ENCODE measurements around the gene RSBN1L. TPM values are rescaled to one million over a fixed set of nuclear protein-coding genes. Genes with fewer than 3 reads are reported as not detected.

The RSBN1L gene
- total RNA-seq, 1 experiment from 2014 or later, result 18.0 TPM

DNA sequence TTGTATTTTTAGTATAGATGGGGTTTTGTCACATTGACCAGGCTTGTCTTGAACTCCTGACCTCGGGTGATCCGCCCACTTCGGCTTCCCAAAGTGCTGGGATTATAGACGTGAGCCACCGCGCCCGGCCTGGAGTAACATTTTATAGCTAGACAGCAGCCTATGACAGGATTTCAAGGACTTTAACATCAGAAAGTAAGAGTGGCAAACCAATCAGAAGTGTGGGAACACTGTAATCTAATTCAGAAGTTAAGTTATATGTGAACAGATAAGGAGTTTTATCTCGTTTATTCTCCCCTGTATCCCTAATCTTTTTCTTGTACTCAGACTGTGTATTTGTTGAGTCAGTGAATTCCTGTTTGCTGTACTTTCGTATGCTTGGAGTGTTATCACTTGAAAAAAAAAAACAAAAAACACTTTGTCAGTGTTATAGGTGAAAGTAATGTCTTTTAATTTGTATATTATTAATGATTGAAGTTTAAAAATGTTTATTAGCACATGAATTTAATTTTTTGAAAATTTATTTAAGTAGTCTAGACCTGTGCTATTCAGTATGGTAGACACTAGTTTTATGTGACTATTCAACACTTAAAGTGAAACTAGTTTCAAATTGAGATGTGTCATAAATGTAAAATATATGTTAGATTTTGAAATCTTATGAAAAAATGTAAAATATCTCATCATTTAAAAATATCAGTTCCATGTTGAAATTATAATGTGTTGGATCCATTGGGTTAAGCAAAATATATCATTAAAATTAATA, 38.6 kb downstream of the RSBN1L start:
- no peaks in the 10 kb centered on the region for H3K9me3 ChIP-seq (ENCODE audit: control insufficient read depth, insufficient read depth, low read depth, low read length)
- POLR2A ChIA-PET, result interaction anchor here (0.6 kb wide), 1 partner anchor 27 kb away, joined by 3 read pairs; no protein-coding TSS in a partner anchor
- H3K4me1 ChIP-seq (ENCODE audit: control insufficient read depth, insufficient read depth, low read length), result no peaks in the 10 kb centered on the region; the same call in 1 of the 2 replicates
- no peak overlapping the region for H3K4me3 ChIP-seq (ENCODE audit: low read depth in 2 of 2, low read length in 2 of 2)
- in situ Hi-C loops (cut with HindIII; ENCODE audit: low pct_unique_long_range_greater_than_20kb, low sequenced_read_pairs) (no loop called here), intact Hi-C loops (cut with micrococcal nuclease; ENCODE audit: unreplicated experiment) (no loop called here)
- TF ChIP-seq, protein P1, sequence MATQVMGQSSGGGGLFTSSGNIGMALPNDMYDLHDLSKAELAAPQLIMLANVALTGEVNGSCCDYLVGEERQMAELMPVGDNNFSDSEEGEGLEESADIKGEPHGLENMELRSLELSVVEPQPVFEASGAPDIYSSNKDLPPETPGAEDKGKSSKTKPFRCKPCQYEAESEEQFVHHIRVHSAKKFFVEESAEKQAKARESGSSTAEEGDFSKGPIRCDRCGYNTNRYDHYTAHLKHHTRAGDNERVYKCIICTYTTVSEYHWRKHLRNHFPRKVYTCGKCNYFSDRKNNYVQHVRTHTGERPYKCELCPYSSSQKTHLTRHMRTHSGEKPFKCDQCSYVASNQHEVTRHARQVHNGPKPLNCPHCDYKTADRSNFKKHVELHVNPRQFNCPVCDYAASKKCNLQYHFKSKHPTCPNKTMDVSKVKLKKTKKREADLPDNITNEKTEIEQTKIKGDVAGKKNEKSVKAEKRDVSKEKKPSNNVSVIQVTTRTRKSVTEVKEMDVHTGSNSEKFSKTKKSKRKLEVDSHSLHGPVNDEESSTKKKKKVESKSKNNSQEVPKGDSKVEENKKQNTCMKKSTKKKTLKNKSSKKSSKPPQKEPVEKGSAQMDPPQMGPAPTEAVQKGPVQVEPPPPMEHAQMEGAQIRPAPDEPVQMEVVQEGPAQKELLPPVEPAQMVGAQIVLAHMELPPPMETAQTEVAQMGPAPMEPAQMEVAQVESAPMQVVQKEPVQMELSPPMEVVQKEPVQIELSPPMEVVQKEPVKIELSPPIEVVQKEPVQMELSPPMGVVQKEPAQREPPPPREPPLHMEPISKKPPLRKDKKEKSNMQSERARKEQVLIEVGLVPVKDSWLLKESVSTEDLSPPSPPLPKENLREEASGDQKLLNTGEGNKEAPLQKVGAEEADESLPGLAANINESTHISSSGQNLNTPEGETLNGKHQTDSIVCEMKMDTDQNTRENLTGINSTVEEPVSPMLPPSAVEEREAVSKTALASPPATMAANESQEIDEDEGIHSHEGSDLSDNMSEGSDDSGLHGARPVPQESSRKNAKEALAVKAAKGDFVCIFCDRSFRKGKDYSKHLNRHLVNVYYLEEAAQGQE (IDR thresholded peaks at IDR 0.05; ENCODE audit: insufficient read depth in 1 of 2, low read depth in 2 of 2, low read length in 1 of 2), result no peak
- TF ChIP-seq TCF7L2 (IDR thresholded peaks at IDR 0.05; ENCODE audit: low read depth, low read length) (no peak), SIN3A (IDR thresholded peaks at IDR 0.05; ENCODE audit: borderline replicate concordance, insufficient read depth, low read depth, low read length) (no peak)
- TF ChIP-seq, protein P2, sequence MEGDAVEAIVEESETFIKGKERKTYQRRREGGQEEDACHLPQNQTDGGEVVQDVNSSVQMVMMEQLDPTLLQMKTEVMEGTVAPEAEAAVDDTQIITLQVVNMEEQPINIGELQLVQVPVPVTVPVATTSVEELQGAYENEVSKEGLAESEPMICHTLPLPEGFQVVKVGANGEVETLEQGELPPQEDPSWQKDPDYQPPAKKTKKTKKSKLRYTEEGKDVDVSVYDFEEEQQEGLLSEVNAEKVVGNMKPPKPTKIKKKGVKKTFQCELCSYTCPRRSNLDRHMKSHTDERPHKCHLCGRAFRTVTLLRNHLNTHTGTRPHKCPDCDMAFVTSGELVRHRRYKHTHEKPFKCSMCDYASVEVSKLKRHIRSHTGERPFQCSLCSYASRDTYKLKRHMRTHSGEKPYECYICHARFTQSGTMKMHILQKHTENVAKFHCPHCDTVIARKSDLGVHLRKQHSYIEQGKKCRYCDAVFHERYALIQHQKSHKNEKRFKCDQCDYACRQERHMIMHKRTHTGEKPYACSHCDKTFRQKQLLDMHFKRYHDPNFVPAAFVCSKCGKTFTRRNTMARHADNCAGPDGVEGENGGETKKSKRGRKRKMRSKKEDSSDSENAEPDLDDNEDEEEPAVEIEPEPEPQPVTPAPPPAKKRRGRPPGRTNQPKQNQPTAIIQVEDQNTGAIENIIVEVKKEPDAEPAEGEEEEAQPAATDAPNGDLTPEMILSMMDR (IDR thresholded peaks at IDR 0.05), result no peak
- H3K27ac ChIP-seq (ENCODE audit: low read length), result no peak overlapping the region
- DNase-seq (ENCODE audit: low read depth, low spot score) (no peak), ATAC-seq (no peak)
- CTCF ChIA-PET, result no interaction called here
- BruUV-seq (replicated peaks), result no TSS peak
- H3K27me3 ChIP-seq (ENCODE audit: control insufficient read depth, insufficient read depth, low read length), result no peaks in the 10 kb centered on the region
- no peaks in the 10 kb centered on the region for H3K36me3 ChIP-seq (ENCODE audit: control insufficient read depth, insufficient read depth, low read length)

DNA sequence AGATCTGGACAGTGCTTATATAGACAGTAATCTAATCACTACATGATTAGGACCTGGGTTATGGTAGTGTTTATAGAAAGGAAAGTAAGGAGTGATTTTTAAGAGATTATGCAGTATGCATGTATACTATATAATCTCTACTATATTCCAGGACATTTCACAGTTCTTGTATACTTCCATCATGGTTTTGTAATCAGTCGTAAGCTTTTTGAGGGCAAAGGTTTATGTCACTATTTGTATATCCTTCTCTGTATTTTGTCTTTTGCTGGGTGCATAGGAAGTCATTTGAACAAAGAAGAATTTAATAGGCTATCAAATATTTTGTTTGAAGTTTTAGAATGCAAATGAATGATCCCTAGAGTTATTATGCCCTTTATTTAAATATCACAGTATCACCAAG, 39.2 kb downstream of the RSBN1L start:
- Histone ChIP-seq H3K4me3 (ENCODE audit: low read depth in 2 of 2, low read length in 2 of 2) (no peak overlapping the region), H3K27me3 (ENCODE audit: control insufficient read depth, insufficient read depth, low read length) (no peaks in the 10 kb centered on the region), H3K9me3 (ENCODE audit: control insufficient read depth, insufficient read depth, low read depth, low read length) (no peaks in the 10 kb centered on the region), H3K27ac (ENCODE audit: low read length) (no peak overlapping the region), H3K4me1 (ENCODE audit: control insufficient read depth, insufficient read depth, low read length) (no peaks in the 10 kb centered on the region; the same call in 1 of the 2 replicates), H3K36me3 (ENCODE audit: control insufficient read depth, insufficient read depth, low read length) (no peaks in the 10 kb centered on the region)
- TF ChIP-seq, protein P2 (IDR thresholded peaks at IDR 0.05), result no peak
- TF ChIP-seq, protein P1 (IDR thresholded peaks at IDR 0.05; ENCODE audit: insufficient read depth in 1 of 2, low read depth in 2 of 2, low read length in 1 of 2), result no peak
- no peak for TF ChIP-seq SIN3A (IDR thresholded peaks at IDR 0.05; ENCODE audit: borderline replicate concordance, insufficient read depth, low read depth, low read length)
- TF ChIP-seq TCF7L2 (IDR thresholded peaks at IDR 0.05; ENCODE audit: low read depth, low read length), result no peak
- TF ChIP-seq POLR2AphosphoS5 (IDR thresholded peaks at IDR 0.05; ENCODE audit: low read depth, low read length), result no peak
- intact Hi-C loops (cut with micrococcal nuclease; ENCODE audit: unreplicated experiment) (no loop called here), in situ Hi-C loops (cut with HindIII; ENCODE audit: low pct_unique_long_range_greater_than_20kb, low sequenced_read_pairs) (no loop called here)
- BruUV-seq (replicated peaks), result no TSS peak
- CTCF ChIA-PET, result no interaction called here
- POLR2A ChIA-PET, result no interaction called here
- no peak for DNase-seq (ENCODE audit: low read depth, low spot score)
- no peak for ATAC-seq

Measured in Panc1 (cell line).